SK-N-SH (cell line): ENCODE data around the gene MCM3AP.

ENCODE experiments used
- CTCF ChIP-seq: fragments of 200-600 bp; sonication (generic); IDR thresholded peaks from 2 replicates; pipeline ENCODE4 v1.6.1; 2017; ENCODE audit warnings: antibody characterized with exemption, mild to moderate bottlenecking, moderate library complexity
- EZH2phosphoT487 ChIP-seq: fragments of 200-600 bp; sonication (generic); IDR thresholded peaks from 2 replicates; pipeline ENCODE4 v1.6.1; 2017; ENCODE audit warnings: low read depth, mixed run types, mild to moderate bottlenecking, antibody characterized with exemption, moderate library complexity, borderline replicate concordance
- GABPA ChIP-seq: IDR thresholded peaks from 2 replicates; pipeline ENCODE4 v1.4.0; 2012; ENCODE audit warnings: low read depth, mild to moderate bottlenecking
- JUND ChIP-seq: IDR thresholded peaks from 2 replicates; pipeline ENCODE4 v1.4.0; 2012
- MAX ChIP-seq: IDR thresholded peaks from 2 replicates; pipeline ENCODE4 v1.4.0; 2012; ENCODE audit warnings: low read depth
- PBX3 ChIP-seq: IDR thresholded peaks from 2 replicates; pipeline ENCODE4; 2012
- POLR2AphosphoS5 ChIP-seq: IDR thresholded peaks from 2 replicates; pipeline ENCODE4 v1.6.1; 2012; ENCODE audit warnings: low read depth, low read length
- RAD21 ChIP-seq: IDR thresholded peaks from 2 replicates; pipeline ENCODE4 v1.6.1; 2012; ENCODE audit warnings: mild to moderate bottlenecking, low read length
- SIN3A ChIP-seq: IDR thresholded peaks from 2 replicates; pipeline ENCODE4 v1.6.1; 2012; ENCODE audit warnings: low read depth, mild to moderate bottlenecking, low read length, moderate library complexity, borderline replicate concordance
- USF1 ChIP-seq: IDR thresholded peaks from 2 replicates; pipeline ENCODE4 v1.4.0; 2012; ENCODE audit warnings: low read depth, borderline replicate concordance
- USF2 ChIP-seq: fragments of 150-350 bp; IDR thresholded peaks from 2 replicates; pipeline ENCODE4 v1.6.1; 2017; ENCODE audit warnings: antibody characterized with exemption, low read length, low read depth, borderline replicate concordance
- TF ChIP-seq, protein P1 (sequence below): IDR thresholded peaks from 2 replicates; pipeline ENCODE4 v1.6.1; 2012; ENCODE audit warnings: mild to moderate bottlenecking, low read depth, low read length, moderate library complexity

- no peak for TF ChIP-seq POLR2AphosphoS5
- TF ChIP-seq EZH2phosphoT487 = no peak
- TF ChIP-seq, protein P1, sequence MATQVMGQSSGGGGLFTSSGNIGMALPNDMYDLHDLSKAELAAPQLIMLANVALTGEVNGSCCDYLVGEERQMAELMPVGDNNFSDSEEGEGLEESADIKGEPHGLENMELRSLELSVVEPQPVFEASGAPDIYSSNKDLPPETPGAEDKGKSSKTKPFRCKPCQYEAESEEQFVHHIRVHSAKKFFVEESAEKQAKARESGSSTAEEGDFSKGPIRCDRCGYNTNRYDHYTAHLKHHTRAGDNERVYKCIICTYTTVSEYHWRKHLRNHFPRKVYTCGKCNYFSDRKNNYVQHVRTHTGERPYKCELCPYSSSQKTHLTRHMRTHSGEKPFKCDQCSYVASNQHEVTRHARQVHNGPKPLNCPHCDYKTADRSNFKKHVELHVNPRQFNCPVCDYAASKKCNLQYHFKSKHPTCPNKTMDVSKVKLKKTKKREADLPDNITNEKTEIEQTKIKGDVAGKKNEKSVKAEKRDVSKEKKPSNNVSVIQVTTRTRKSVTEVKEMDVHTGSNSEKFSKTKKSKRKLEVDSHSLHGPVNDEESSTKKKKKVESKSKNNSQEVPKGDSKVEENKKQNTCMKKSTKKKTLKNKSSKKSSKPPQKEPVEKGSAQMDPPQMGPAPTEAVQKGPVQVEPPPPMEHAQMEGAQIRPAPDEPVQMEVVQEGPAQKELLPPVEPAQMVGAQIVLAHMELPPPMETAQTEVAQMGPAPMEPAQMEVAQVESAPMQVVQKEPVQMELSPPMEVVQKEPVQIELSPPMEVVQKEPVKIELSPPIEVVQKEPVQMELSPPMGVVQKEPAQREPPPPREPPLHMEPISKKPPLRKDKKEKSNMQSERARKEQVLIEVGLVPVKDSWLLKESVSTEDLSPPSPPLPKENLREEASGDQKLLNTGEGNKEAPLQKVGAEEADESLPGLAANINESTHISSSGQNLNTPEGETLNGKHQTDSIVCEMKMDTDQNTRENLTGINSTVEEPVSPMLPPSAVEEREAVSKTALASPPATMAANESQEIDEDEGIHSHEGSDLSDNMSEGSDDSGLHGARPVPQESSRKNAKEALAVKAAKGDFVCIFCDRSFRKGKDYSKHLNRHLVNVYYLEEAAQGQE = no peak
- TF ChIP-seq USF1 = no peak
- no peak for TF ChIP-seq CTCF
- no peak for TF ChIP-seq PBX3
- TF ChIP-seq JUND = no peak
- TF ChIP-seq MAX = no peak
- no peak for TF ChIP-seq USF2
- TF ChIP-seq GABPA = no peak
- TF ChIP-seq RAD21 = no peak
- TF ChIP-seq SIN3A = no peak
These were observed 95.4 kb downstream of the MCM3AP start for GRCh38 chr21:46189959-46190490.
